ENCODE measurements around the gene TAF1D.

TAF1D gene

GRCh38 chr11:93720522-93720921, 20.8 kb downstream of the TAF1D start:
- no peak for DNase-seq (ENCODE audit: low spot score)

DNA sequence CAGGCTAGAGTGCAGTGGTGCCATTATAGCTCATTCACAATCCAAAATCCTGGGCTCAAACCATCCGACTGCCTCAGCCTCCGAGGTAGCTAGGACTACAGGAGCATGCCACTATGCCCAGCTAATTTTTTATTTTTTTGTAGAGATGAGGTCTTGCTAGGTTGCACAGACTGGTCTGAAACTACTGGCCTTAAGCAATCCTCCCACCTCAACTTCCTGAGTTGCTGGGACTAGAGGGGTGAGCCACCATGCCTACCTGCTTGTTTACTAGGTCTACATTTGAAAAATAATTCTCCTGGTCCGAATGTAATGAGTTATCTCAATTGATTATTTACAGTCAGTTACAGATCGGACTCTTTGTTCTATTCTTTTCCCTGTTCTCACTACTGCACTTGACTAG, 22.0 kb downstream of the TAF1D start:
- no peak for DNase-seq (ENCODE audit: low spot score)

DNA sequence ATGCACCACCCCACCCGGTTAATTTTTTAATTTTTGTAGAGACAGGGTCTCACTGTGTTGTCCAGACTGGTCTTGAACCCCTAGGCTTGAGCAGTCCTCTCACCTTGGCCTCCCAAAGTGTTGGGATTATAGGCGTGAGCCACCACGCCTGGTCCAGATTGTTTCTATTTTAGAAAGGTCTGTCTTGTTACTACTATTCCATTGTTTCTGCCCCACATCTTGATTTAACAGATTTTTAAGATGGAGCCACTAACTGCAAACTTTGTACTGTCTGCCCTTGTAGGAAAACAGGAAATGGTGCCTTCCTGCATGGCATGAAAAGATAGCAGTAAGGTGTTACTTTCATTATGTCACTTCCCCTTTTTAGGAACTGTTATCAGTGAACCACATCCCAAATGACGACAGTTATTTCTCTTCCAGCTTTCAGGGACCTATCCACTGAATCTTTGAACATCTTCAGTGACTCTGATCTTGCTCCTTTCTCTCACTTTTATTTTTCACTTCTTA, 23.2 kb downstream of the TAF1D start:
- no peak for DNase-seq (ENCODE audit: low spot score)

- DNase-seq (ENCODE audit: low spot score): no peak
These were observed 23.8 kb downstream of the TAF1D start for GRCh38 chr11:93717501-93717900.

- DNase-seq (ENCODE audit: low spot score): no peak
These were observed 25.4 kb downstream of the TAF1D start for GRCh38 chr11:93715797-93716396.

DNA sequence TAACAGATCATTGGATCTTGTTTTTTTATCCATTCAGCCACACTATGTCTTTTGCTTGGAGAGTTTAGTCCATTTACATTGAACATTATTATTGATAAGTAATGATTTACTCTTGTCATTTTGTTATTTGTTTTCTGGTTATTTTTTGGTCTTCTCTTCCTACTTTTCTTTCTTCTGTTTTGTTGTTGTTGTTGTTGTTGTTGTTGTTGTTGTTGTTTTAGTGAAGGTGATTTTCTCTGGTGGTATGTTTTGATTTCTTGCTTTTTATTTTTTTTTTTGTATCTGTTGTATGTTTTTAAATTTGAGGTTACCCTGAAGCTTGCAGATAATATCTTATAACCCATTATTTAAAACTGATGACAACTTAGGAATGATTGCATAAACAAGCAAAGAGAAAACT, 28.6 kb downstream of the TAF1D start:
- no peak for DNase-seq (ENCODE audit: low spot score)

DNA sequence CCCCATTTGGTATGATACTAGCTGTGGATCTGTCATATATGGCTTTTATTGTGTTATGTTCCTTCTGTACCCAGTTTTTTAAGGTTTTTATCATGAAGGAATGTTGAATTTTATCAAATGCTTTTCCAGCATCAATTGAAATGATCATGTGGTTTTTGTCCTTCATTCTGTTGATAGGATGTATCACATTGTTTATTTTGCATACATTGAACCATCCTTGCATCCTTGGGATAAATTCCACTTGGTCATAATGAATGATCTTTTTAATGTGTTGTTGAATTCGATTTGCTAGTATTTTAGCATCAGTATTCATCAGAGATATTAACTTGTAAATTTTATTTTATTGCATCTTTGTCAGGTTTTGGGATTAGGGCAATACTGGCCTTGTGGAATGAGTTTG, 31.1 kb downstream of the TAF1D start:
- DNase-seq (ENCODE audit: low spot score): no peak

DNA sequence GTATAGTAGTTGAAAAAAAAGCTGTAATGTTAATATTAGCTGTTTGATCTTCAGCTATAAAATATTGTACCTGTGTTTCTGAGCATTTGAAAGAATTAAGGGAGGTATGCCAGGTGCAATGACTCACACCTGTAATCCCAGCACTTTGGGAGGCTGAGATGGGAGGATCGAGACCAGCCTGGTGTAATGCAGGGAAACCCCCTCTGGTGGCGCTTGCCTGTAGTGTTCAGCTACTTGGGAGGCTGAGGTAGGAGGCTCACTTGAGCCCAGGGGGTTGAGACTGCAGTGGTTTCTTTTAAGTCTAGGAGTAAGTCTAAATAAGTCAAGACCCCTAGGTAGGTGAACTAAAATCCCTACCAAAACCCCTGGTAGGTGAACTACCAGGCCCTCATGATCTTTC, 37.1 kb downstream of the TAF1D start:
- no peak for DNase-seq (ENCODE audit: low spot score)

GRCh38 chr11:93700830-93701229, 40.5 kb downstream of the TAF1D start:
- DNase-seq (ENCODE audit: low spot score): no peak

- DNase-seq (ENCODE audit: low spot score): no peak
These were observed 43.7 kb downstream of the TAF1D start for GRCh38 chr11:93697611-93698010.

GRCh38 chr11:93694557-93694956, 46.7 kb downstream of the TAF1D start:
- no peak for DNase-seq (ENCODE audit: low spot score)

- DNase-seq (ENCODE audit: low spot score): no peak
These were observed 47.2 kb downstream of the TAF1D start for GRCh38 chr11:93694109-93694508.

GRCh38 chr11:93689240-93689639, 52.1 kb downstream of the TAF1D start:
- no peak for DNase-seq (ENCODE audit: low spot score)

DNA sequence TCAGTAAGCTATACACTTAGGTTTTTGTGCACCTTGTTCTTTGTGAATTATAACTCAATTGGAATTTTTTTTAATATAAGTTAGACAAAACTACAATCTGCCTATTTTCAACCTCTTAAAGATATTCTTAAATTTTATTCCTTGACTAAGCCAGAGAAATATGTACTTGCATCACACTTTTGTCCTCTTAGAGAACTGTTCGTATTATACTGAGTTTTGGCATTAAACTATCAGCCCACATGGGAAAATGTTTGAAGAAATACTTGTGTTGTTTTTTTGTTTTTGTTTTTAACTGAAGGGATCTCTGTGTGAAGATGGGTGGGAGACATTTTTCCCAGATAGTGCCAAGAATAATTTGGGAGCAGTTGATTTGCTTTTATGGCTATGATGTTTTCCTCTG, 54.5 kb downstream of the TAF1D start:
- no peak for DNase-seq (ENCODE audit: low spot score)

- DNase-seq (ENCODE audit: low spot score): no peak
These were observed 55.1 kb downstream of the TAF1D start for GRCh38 chr11:93686226-93686625.

All from Ammon's horn (tissue), 1 donor.